Liver (tissue), 3 donors: ENCODE results near the gene CFAP100.

ENCODE experiments used
- CTCF ChIP-seq: fragments of 150-350 bp; IDR thresholded peaks from 2 replicates; pipeline ENCODE4 v1.5.1; 2017; ENCODE audit warnings: improper control_type of control experiment, low read depth, low read length; ENCODE audit not compliant: missing input control
- EGR1 ChIP-seq, 2 donors: IDR thresholded peaks; 2 replicates each; pipeline ENCODE4 v1.6.1; 2016 to 2018; ENCODE audit warnings: antibody characterized with exemption in 2 of 2, low read depth in 2 of 2
- FOXA1 ChIP-seq: IDR thresholded peaks from 2 replicates; pipeline ENCODE4 v1.6.1; 2016; ENCODE audit warnings: antibody characterized with exemption
- FOXA2 ChIP-seq: IDR thresholded peaks from 2 replicates; pipeline ENCODE4 v1.6.1; 2016; ENCODE audit warnings: antibody characterized with exemption
- GABPA ChIP-seq, 2 donors: IDR thresholded peaks in 1 of 2; conservative IDR thresholded peaks in 1 of 2; 2 replicates each; pipeline ENCODE4 v1.6.1; 2016; ENCODE audit warnings: antibody characterized with exemption in 2 of 2, mild to moderate bottlenecking in 1 of 2, moderate library complexity in 1 of 2
- RAD21 ChIP-seq, 2 donors: IDR thresholded peaks; 2 replicates each; pipeline ENCODE4 v1.6.1; 2016; ENCODE audit warnings: antibody characterized with exemption in 2 of 2, mild to moderate bottlenecking in 2 of 2
- REST ChIP-seq: IDR thresholded peaks from 2 replicates; pipeline ENCODE4 v1.6.1; 2016; ENCODE audit warnings: antibody characterized with exemption, mild to moderate bottlenecking
- RXRA ChIP-seq, 2 donors: IDR thresholded peaks; 2 replicates each; pipeline ENCODE4 v1.6.1; 2017 to 2018; ENCODE audit warnings: antibody characterized with exemption in 2 of 2, mild to moderate bottlenecking in 1 of 2
- SP1 ChIP-seq: IDR thresholded peaks from 2 replicates; pipeline ENCODE4 v1.6.1; 2018; ENCODE audit warnings: antibody characterized with exemption, mild to moderate bottlenecking
- TAF1 ChIP-seq: conservative IDR thresholded peaks from 2 replicates; pipeline ENCODE4 v1.6.1; 2016; ENCODE audit warnings: antibody characterized with exemption, mild to moderate bottlenecking
- YY1 ChIP-seq: IDR thresholded peaks from 2 replicates; pipeline ENCODE4 v1.6.1; 2016; ENCODE audit warnings: antibody characterized with exemption, mild to moderate bottlenecking
- donor health status: healthy.
- donor health status: healthy.

- TF ChIP-seq CTCF (no peak), GABPA (IDR thresholded peaks at IDR 0.05 in 1 of 2, conservative IDR thresholded peaks at IDR 0.05 in 1 of 2) (no peak), REST (no peak), RAD21 (IDR thresholded peaks at IDR 0.05) (no peak), FOXA1 (no peak), TAF1 (no peak), SP1 (no peak), EGR1 (IDR thresholded peaks at IDR 0.05; ENCODE audit: low read depth in 2 of 2) (no peak), FOXA2 (no peak), YY1 (no peak), RXRA (IDR thresholded peaks at IDR 0.05) (no peak)
Observed at GRCh38 chr3:126402666-126403302, 8.1 kb downstream of the CFAP100 start.
